GM12864 (cell line): Measurements from ENCODE around the gene RSPH9.
A peak's percentile ranks its signal among the peaks of the same experiment; 100 is the strongest.

ENCODE experiments used
- DNase-seq: peaks from one replicate; pipeline ENCODE4 v3.0.0-alpha.2; 2011; ENCODE audit warnings: low read depth
- H3K4me3 ChIP-seq: 2 replicates; pipeline ENCODE4 v1.5.1; 2011; ENCODE audit warnings: mild to moderate bottlenecking, low read depth, low read length, control low read depth
- TF ChIP-seq, protein P1 (sequence below): IDR thresholded peaks from 2 replicates; pipeline ENCODE4 v1.5.1; 2011; ENCODE audit warnings: low read depth, mild to moderate bottlenecking, moderate library complexity, low read length, control low read depth, inconsistent platforms; ENCODE audit errors: missing control alignments

RSPH9 gene

DNA sequence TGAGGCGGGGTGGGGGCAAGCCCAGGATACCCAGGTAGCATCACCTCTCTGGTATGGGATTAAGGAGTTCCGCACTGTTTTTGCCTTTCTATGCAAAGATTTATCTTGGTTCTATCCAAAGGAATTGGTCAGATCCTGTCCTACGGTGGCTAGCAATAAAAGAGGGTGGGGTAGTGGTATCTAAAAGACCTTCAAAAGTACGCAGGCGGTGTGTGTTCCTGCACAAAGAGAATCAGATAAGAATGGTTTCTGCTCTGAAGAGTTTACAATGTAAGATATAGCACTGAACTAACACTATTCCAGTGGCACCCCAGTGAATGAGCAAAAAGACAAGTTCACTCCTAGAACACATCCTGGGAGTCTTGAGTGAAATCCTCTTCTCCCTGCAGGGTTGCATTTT, 36.5 kb downstream of the RSPH9 start:
- TF ChIP-seq, protein P1, sequence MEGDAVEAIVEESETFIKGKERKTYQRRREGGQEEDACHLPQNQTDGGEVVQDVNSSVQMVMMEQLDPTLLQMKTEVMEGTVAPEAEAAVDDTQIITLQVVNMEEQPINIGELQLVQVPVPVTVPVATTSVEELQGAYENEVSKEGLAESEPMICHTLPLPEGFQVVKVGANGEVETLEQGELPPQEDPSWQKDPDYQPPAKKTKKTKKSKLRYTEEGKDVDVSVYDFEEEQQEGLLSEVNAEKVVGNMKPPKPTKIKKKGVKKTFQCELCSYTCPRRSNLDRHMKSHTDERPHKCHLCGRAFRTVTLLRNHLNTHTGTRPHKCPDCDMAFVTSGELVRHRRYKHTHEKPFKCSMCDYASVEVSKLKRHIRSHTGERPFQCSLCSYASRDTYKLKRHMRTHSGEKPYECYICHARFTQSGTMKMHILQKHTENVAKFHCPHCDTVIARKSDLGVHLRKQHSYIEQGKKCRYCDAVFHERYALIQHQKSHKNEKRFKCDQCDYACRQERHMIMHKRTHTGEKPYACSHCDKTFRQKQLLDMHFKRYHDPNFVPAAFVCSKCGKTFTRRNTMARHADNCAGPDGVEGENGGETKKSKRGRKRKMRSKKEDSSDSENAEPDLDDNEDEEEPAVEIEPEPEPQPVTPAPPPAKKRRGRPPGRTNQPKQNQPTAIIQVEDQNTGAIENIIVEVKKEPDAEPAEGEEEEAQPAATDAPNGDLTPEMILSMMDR, result no peak
- DNase-seq, result no peak
- H3K4me3 ChIP-seq, result no peak overlapping the region

DNA sequence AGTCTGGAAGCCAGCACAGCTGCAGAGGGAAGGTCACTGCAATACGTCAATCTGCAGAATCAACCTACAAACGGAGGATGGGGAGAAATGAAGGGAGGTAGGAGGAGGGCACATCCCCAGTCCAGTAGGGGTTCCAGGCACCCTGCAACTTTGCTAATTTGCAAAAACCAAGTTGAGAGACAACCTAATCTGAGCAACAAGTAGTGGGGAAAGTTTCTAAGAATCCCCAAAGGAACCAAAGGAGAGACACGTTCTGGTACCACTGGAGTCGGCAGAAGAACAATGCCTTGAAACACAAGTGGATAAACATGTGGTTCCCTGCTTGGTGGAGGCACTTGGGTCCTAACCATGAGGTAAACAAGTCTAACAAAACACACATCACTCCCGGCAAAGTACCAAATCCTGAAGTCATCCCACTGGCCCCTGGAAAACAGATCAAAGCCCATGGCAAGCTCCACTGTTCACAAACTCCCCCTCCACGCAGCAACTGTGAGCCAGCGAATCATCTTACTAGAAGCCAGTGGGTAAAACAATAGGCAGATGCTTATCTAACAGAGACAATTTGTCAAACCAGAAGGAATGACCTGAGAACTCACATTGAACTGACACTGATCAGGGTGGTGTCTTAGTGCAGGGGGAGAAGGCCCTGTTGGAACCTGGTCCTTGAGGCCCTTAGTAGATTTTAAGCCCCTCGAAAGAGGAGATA, 38.0 kb downstream of the RSPH9 start:
- no peak for DNase-seq
- TF ChIP-seq, protein P1, result no peak
- no peak overlapping the region for H3K4me3 ChIP-seq

DNA sequence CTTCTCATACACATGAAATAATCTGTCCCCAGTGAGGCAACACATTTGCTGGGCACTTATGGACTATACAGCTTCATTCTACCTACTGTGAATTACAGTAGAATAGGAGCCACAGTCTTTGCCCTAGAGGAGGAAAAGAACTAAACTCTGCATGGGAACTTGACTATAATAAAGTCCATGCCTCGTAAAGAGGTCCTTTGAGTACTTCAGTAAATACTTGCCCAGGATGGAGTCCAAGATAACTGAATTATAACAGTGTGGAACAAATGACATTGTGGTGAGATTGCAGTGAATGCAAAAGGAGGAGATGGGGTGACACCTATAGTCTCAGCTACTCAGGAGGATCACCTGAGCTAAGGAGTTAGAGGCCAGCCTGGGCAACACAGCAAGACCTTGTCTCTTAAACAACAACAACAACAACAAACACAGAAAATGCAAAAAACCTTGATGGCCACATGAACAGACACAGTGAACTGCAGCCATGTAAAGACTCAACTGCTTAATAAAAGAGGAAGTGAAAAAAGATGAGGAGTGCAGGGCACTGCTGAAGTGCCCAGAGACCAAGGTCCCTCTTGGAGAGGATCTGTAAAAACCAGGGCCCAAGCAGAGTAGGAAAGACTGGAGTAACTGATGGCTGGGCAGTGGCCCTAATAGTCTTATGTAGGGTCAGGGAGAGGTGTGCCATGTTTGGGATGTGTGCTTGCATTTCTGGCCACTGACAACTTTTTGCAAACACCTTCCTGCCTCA, 39.0 kb downstream of the RSPH9 start:
- TF ChIP-seq, protein P1, result no peak
- DNase-seq, result no peak
- no peak overlapping the region for H3K4me3 ChIP-seq

DNA sequence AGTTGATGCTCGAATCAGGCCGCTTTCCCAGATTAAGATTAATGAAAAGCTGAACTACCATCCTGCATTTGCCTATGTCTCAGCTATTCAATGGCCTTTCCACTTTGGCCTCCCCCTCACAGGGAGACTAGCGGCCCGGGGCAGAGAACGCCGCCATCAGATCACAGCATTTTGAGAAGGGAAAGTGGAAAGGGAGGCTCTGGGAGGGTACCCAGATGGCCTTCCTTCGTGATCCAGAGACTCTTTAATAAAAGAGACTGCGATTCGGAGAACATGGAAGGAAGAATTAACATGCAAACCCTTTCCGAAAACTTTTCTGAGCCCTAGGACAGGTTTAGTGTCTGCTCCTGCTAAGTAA, 42.2 kb downstream of the RSPH9 start:
- TF ChIP-seq, protein P1, result no peak
- peak overlapping the region; percentile 82 for H3K4me3 ChIP-seq
- DNase-seq, result no peak

DNA sequence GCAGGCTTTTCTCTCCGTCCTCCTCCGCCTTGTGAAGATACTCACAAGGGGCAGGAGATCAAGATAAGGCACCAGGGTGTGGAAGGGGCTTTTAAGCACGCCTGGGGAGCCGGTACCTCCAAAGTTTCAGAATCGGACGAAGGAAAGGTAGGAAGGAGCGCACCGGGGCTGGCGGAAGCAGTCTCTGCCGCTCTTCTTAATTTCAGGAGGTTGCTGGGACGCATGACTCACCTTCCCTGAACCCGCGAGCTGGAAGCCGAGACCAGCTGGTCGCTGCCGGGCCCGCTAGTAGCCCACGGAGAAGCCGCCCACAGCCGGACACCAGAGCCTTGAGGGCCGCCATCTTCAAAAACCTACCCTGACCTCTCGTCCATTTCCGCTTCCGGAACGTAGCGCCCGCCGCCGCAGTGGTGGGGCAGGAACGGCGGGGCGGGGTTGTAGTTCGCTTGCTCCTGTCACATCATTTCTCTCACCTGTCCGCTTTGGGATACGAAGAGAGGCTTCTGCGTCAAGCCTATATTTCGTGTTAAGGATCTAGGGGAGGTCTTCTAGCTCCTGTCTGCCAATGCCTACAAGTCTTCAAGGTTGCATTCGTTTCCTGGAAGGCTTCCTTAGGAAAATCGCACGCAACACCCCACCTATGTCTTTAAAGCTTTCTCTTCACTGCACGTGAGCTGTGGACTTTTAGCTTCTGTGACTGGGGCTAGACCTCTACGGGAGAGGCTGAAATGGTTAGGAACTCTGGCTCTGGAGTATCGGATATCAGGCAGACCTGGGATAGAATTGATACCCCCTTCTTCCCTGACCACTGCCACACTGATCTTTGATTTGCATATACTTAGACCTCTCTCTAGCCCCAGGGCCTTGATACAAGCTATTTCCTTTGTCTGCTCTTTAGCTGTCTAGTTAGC, 42.9 kb downstream of the RSPH9 start, which contains the start of gene MRPS18A:
Gene MRPS18A (minus strand): TSS at position 355 of the 911 bp plus-strand sequence. CDS start 12 bp downstream, at position 343.
- H3K4me3 ChIP-seq, result peak within 1 kb of the TSS; percentile 82
- TF ChIP-seq, protein P1, result no peak
- no peak for DNase-seq

DNA sequence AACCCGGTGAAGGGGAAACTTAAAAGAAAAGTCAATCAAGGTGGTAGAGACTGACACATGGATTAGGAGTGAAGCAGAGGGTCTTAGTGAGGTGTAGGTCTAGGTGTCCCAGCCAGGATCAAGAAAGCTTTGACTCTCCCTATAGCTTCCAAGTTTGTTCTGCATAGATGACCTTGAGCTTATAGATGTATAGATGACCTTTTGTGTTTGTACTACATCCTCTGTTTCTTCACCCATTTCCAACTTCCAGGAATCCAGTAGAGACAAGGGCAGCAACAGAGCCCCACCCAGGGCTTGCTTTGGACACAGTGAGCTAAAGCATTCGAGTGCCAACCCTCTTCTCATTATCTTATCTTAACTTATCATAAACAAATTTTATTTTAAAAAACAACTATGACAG, 44.6 kb downstream of the RSPH9 start:
- H3K4me3 ChIP-seq, result no peak overlapping the region

More for the DNA sequence above, 44.6 kb downstream of the RSPH9 start:
- no peak for DNase-seq
- TF ChIP-seq, protein P1, result no peak
